HCT116 (cell line): Measurements from ENCODE around the gene TMEM156. TPM values are rescaled to one million over a fixed set of nuclear protein-coding genes. Genes with fewer than 3 reads are reported as not detected.

Experiments
- ATAC-seq: fragments of 200-7000 bp; cut with Tn5 transposase; 2 replicates; pipeline ENCODE4 v1.9.1; 2020; ENCODE audit warnings: mild to moderate bottlenecking, moderate library complexity
- BruUV-seq: library from RNA; stranded (reverse); fragments of 400-500 nt; replicated peaks from 2 replicates; lab custom pipeline; 2021; lab: Mats Ljungman, UMichigan
- CTCF ChIA-PET: fragments of 300-600 bp; sonication (Branson Sonifier 250); formaldehyde crosslinking; loops from one replicate; lab custom pipeline; 2021; ENCODE audit warnings: antibody characterized with exemption; lab: Charles Lee
- POLR2A ChIA-PET: fragments of 300-600, 350-600 bp; sonication (Branson Sonifier 250); formaldehyde crosslinking; loops from one replicate; lab custom pipeline; 2021; ENCODE audit warnings: antibody characterized with exemption; lab: Charles Lee
- RAD21 ChIA-PET, 2 experiments: fragments of 300-600 bp; sonication (Branson Sonifier 250); formaldehyde crosslinking; loops; one replicate each; lab custom pipeline; 2023; ENCODE audit warnings: low total read pairs in 2 of 2; ENCODE audit not compliant: uncharacterized antibody in 2 of 2, unreplicated experiment in 2 of 2, low non-redundant PET in 1 of 2; lab: Charles Lee
- DNase-seq: peaks from one replicate; pipeline ENCODE4 v3.0.0-alpha.2; 2010; ENCODE audit warnings: low read depth, low spot score
- H2AFZ ChIP-seq: fragments of 200-600 bp; shearing (Covaris generic), sonication (generic); 2 replicates; pipeline ENCODE4 v1.6.1; 2017; ENCODE audit warnings: low read depth, mixed run types, mixed read lengths, antibody characterized with exemption, low read length; ENCODE audit not compliant: poor library complexity, severe bottlenecking
- H3K27ac ChIP-seq: 2 replicates; pipeline ENCODE4 v1.5.1; 2012; ENCODE audit warnings: low read depth, low read length
- H3K27me3 ChIP-seq: fragments of 200-600 bp; sonication (generic); 2 replicates; pipeline ENCODE4 v1.6.1; 2016; ENCODE audit warnings: mixed run types, low read length, mixed read lengths; ENCODE audit not compliant: insufficient read depth
- H3K36me3 ChIP-seq, 2 experiments: fragments of 200-500 bp in 1 of 2; fragments of 200-600 bp in 1 of 2; sonication (Bioruptor generic) in 1 of 2; sonication (generic) in 1 of 2; 2 replicates each; pipeline versions ENCODE4 v1.5.1 to v1.6.1; 2014 to 2016; ENCODE audit warnings: low read length in 2 of 2, inconsistent platforms in 1 of 2, mixed read lengths in 1 of 2, mixed run types in 1 of 2; ENCODE audit not compliant: insufficient read depth in 2 of 2, control insufficient read depth in 1 of 2
- H3K4me1 ChIP-seq, 2 experiments: fragments of 200-600 bp in 1 of 2; sonication (generic) in 1 of 2; 2 replicates each; pipeline versions ENCODE4 v1.5.1 to v1.6.1; 2012 to 2017; ENCODE audit warnings: low read length in 2 of 2, inconsistent platforms in 1 of 2, mild to moderate bottlenecking in 1 of 2, mixed read lengths in 1 of 2, mixed run types in 1 of 2, moderate library complexity in 1 of 2; ENCODE audit not compliant: insufficient read depth in 2 of 2, control insufficient read depth in 1 of 2
- H3K4me2 ChIP-seq: fragments of 200-600 bp; sonication (generic); 2 replicates; pipeline ENCODE4 v1.6.1; 2017; ENCODE audit warnings: mixed run types, low read length, mixed read lengths
- H3K4me3 ChIP-seq, 2 experiments: fragments of 200-600 bp in 1 of 2; sonication (generic) in 1 of 2; replicated peaks in 1 of 2; 2 replicates each; pipeline ENCODE4 v1.5.1; 2011 to 2016; ENCODE audit warnings: low read length in 2 of 2, control low read depth in 1 of 2, low read depth in 1 of 2, mild to moderate bottlenecking in 1 of 2, mixed read lengths in 1 of 2, mixed run types in 1 of 2
- H3K79me2 ChIP-seq: fragments of 200-600 bp; sonication (generic); 2 replicates; pipeline ENCODE4 v1.6.1; 2017; ENCODE audit warnings: mild to moderate bottlenecking, mixed run types, low read length, moderate library complexity, mixed read lengths; ENCODE audit not compliant: insufficient read depth
- H3K9ac ChIP-seq: fragments of 200-600 bp; sonication (generic); 2 replicates; pipeline ENCODE4 v1.6.1; 2016; ENCODE audit warnings: low read length, mixed read lengths
- H3K9me2 ChIP-seq: fragments of 200-600 bp; sonication (generic), shearing (Covaris generic); 2 replicates; pipeline ENCODE4 v1.6.1; 2017; ENCODE audit warnings: mixed run types, mild to moderate bottlenecking, moderate library complexity; ENCODE audit not compliant: insufficient read depth
- H3K9me3 ChIP-seq, 2 experiments: fragments of 200-500 bp in 1 of 2; fragments of 200-600 bp in 1 of 2; sonication (Bioruptor generic) in 1 of 2; sonication (generic) in 1 of 2; 2 replicates each; pipeline ENCODE4 v1.6.1; 2014 to 2017; ENCODE audit warnings: low read length in 2 of 2, mixed read lengths in 2 of 2, inconsistent platforms in 1 of 2, low read depth in 1 of 2, mild to moderate bottlenecking in 1 of 2, mixed run types in 1 of 2, moderate library complexity in 1 of 2; ENCODE audit not compliant: control insufficient read depth in 1 of 2, insufficient read depth in 1 of 2
- H4K20me1 ChIP-seq: fragments of 200-600 bp; sonication (generic), shearing (Covaris generic); 2 replicates; pipeline ENCODE4 v1.6.1; 2017; ENCODE audit warnings: mixed run types, mild to moderate bottlenecking, moderate library complexity; ENCODE audit not compliant: insufficient read depth
- CBX3 ChIP-seq: IDR thresholded peaks from 2 replicates; pipeline ENCODE4 v1.6.1; 2012; ENCODE audit warnings: low read depth
- CTCF ChIP-seq, 3 experiments: fragments of 200-600 bp in 1 of 3; sonication (generic) in 1 of 3; IDR thresholded peaks in 2 of 3; conservative IDR thresholded peaks in 1 of 3; 2 replicates each; pipeline ENCODE4 v1.5.1; 2012 to 2017; ENCODE audit warnings: low read depth in 2 of 3, low read length in 2 of 3, antibody characterized with exemption in 1 of 3, borderline replicate concordance in 1 of 3, control low read depth in 1 of 3, mild to moderate bottlenecking in 1 of 3, mixed read lengths in 1 of 3, mixed run types in 1 of 3, moderate library complexity in 1 of 3; ENCODE audit not compliant: insufficient read depth in 1 of 3
- ELF1 ChIP-seq: IDR thresholded peaks from 2 replicates; pipeline ENCODE4 v1.6.1; 2012; ENCODE audit warnings: low read depth, borderline replicate concordance
- EZH2 ChIP-seq: fragments of 200-600 bp; sonication (generic); IDR thresholded peaks from 2 replicates; pipeline ENCODE4 v1.6.1; 2017; ENCODE audit warnings: antibody characterized with exemption, mixed run types
- EZH2phosphoT487 ChIP-seq: fragments of 200-600 bp; IDR thresholded peaks from 2 replicates; pipeline ENCODE4 v1.6.1; 2018; ENCODE audit warnings: antibody characterized with exemption, borderline replicate concordance
- FOSL1 ChIP-seq: IDR thresholded peaks from 2 replicates; pipeline ENCODE4 v1.6.1; 2012; ENCODE audit warnings: low read depth
- JUND ChIP-seq: IDR thresholded peaks from 2 replicates; pipeline ENCODE4 v1.6.1; 2012
- MAX ChIP-seq: IDR thresholded peaks from 2 replicates; pipeline ENCODE4 v1.6.1; 2012
- POLR2A ChIP-seq: IDR thresholded peaks from 2 replicates; pipeline ENCODE4 v1.7.0; 2011; ENCODE audit warnings: borderline replicate concordance; ENCODE audit not compliant: insufficient read depth, insufficient read length; ENCODE audit errors: extremely low read depth
- RAD21 ChIP-seq: IDR thresholded peaks from 2 replicates; pipeline ENCODE4 v1.6.1; 2012; ENCODE audit warnings: low read depth, mild to moderate bottlenecking
- REST ChIP-seq: IDR thresholded peaks from 2 replicates; pipeline ENCODE4 v1.6.1; 2012; ENCODE audit warnings: low read depth
- SIN3A ChIP-seq: IDR thresholded peaks from 2 replicates; pipeline ENCODE4 v1.6.1; 2012; ENCODE audit warnings: low read depth
- SP1 ChIP-seq: IDR thresholded peaks from 2 replicates; pipeline ENCODE4 v1.6.1; 2012; ENCODE audit warnings: low read depth
- TCF7L2 ChIP-seq: IDR thresholded peaks from 2 replicates; pipeline ENCODE4 v1.7.0; 2011; ENCODE audit warnings: borderline replicate concordance, inconsistent platforms; ENCODE audit not compliant: insufficient read depth, insufficient read length; ENCODE audit errors: extremely low read depth
- ZBTB33 ChIP-seq: IDR thresholded peaks from 2 replicates; pipeline ENCODE4 v1.6.1; 2011; ENCODE audit warnings: mild to moderate bottlenecking, low read length, moderate library complexity; ENCODE audit not compliant: insufficient replicate concordance; ENCODE audit errors: extremely low read depth
- ZFX ChIP-seq: fragments of 450-650 bp; IDR thresholded peaks from 2 replicates; pipeline ENCODE4 v1.6.1; 2017
- ZNF274 ChIP-seq: fragments of 200-500 bp; sonication (Bioruptor generic); IDR thresholded peaks from 2 replicates; pipeline ENCODE4 v1.6.1; 2014; ENCODE audit warnings: mild to moderate bottlenecking, low read depth, low read length, inconsistent platforms
- intact Hi-C: fragments of 100-400 bp; cut with micrococcal nuclease; formaldehyde crosslinking; loops from 2 replicates; pipeline ENCODE4 v1.10.0; 2022
- total RNA-seq: library from RNA; stranded (reverse); gene quantifications from one replicate; pipeline ENCODE4 v1.2.1, GENCODE V29; 2021; ENCODE audit not compliant: unreplicated experiment

Gene TMEM156
- total RNA-seq, 1 experiment from 2014 or later: 0.22 TPM

GRCh38 chr4:39062770-39063097 lies 30.5 kb upstream of the TMEM156 start:
- POLR2A ChIA-PET: no interaction called here
- Histone ChIP-seq H3K4me3 (no peak overlapping the region), H2AFZ (no peak overlapping the region), H3K79me2 (no peaks in the 10 kb centered on the region), H3K27ac (no peak overlapping the region), H3K4me2 (no peak overlapping the region), H4K20me1 (no peaks in the 10 kb centered on the region), H3K9ac (no peak overlapping the region), H3K9me3 (no peaks in the 10 kb centered on the region), H3K4me1 (no peaks in the 10 kb centered on the region), H3K36me3 (no peaks in the 10 kb centered on the region), H3K9me2 (no peaks in the 10 kb centered on the region), H3K27me3 (no peaks in the 10 kb centered on the region)
- intact Hi-C loops: no loop called here
- BruUV-seq: no TSS peak
- TF ChIP-seq POLR2A: no peak
- no peak for TF ChIP-seq CTCF (IDR thresholded peaks at IDR 0.05 in 2 of 3, conservative IDR thresholded peaks at IDR 0.05 in 1 of 3; ENCODE audit: borderline replicate concordance in 1 of 3, insufficient read depth in 1 of 3, low read depth in 2 of 3, low read length in 2 of 3)
- no peak for TF ChIP-seq ZBTB33
- no peak for TF ChIP-seq EZH2
- no peak for TF ChIP-seq ZFX
- TF ChIP-seq JUND: no peak
- no peak for TF ChIP-seq ZNF274
- TF ChIP-seq CBX3: no peak
- TF ChIP-seq ELF1: no peak
- no peak for TF ChIP-seq FOSL1
- no peak for TF ChIP-seq SP1
- no peak for TF ChIP-seq MAX
- no peak for TF ChIP-seq SIN3A
- no peak for TF ChIP-seq TCF7L2
- TF ChIP-seq REST: no peak
- TF ChIP-seq EZH2phosphoT487: no peak
- no peak for TF ChIP-seq RAD21
- DNase-seq (no peak), ATAC-seq (no peak)
- CTCF ChIA-PET: no interaction called here
- RAD21 ChIA-PET: no interaction called here
